Measurements from ENCODE around the gene GEN1.

GRCh38 chr2:17800219-17800618, 46.3 kb downstream of the GEN1 start:
- TF ChIP-seq CTCF (IDR thresholded peaks at IDR 0.05) = no peak
- no peak for TF ChIP-seq POLR2A (IDR thresholded peaks at IDR 0.05)
